Measurements from ENCODE around the gene STAG2. TPM values are rescaled to one million over a fixed set of nuclear protein-coding genes. Genes with fewer than 3 reads are reported as not detected.

The STAG2 gene
- total RNA-seq, 1 donor from 2014 or later, result 70.7 TPM

GRCh38 chrX:123959281-123960063 lies 2.0 kb upstream of the STAG2 start:
- peak overlapping the region; percentile 99 for H3K27ac Mint-ChIP-seq (ENCODE audit: unreplicated experiment)
- peaks cover 3% of the 10 kb centered on the region for H3K9me3 Mint-ChIP-seq
- peaks cover 6% of the 10 kb centered on the region for H3K27me3 Mint-ChIP-seq (ENCODE audit: low read depth)
- H3K4me1 Mint-ChIP-seq, result peaks cover 21% of the 10 kb centered on the region
- TF ChIP-seq CTCF (conservative IDR thresholded peaks at IDR 0.05), result no peak
- peak overlapping the region; percentile 92 for H3K4me3 Mint-ChIP-seq
- DNase-seq (ENCODE audit: low read depth, low spot score), result peak; percentile 5
- H3K36me3 Mint-ChIP-seq (ENCODE audit: low read depth), result no peaks in the 10 kb centered on the region

GRCh38 chrX:123960956-123961267 lies 594 bp upstream of the STAG2 start:
- DNase-seq (ENCODE audit: low read depth, low spot score), result no peak
- peak overlapping the region; percentile 92 for H3K4me3 Mint-ChIP-seq
- H3K9me3 Mint-ChIP-seq, result peaks cover 3% of the 10 kb centered on the region
- TF ChIP-seq CTCF (conservative IDR thresholded peaks at IDR 0.05), result no peak
- H3K27ac Mint-ChIP-seq (ENCODE audit: unreplicated experiment), result peak overlapping the region; percentile 99
- peaks cover 31% of the 10 kb centered on the region for H3K4me1 Mint-ChIP-seq
- peaks cover 6% of the 10 kb centered on the region for H3K27me3 Mint-ChIP-seq (ENCODE audit: low read depth)
- no peaks in the 10 kb centered on the region for H3K36me3 Mint-ChIP-seq (ENCODE audit: low read depth)

GRCh38 chrX:123962006-123962467 lies 531 bp downstream of the STAG2 start:
- Mint-ChIP-seq H3K27ac (ENCODE audit: unreplicated experiment) (peak overlapping the region; percentile 97), H3K9me3 (peaks cover 3% of the 10 kb centered on the region), H3K27me3 (ENCODE audit: low read depth) (peaks cover 6% of the 10 kb centered on the region), H3K4me3 (peak overlapping the region; percentile 92), H3K4me1 (peaks cover 35% of the 10 kb centered on the region), H3K36me3 (ENCODE audit: low read depth) (no peaks in the 10 kb centered on the region)
- no peak for TF ChIP-seq CTCF (conservative IDR thresholded peaks at IDR 0.05)
- DNase-seq (ENCODE audit: low read depth, low spot score), result no peak

- Mint-ChIP-seq H3K27ac (ENCODE audit: unreplicated experiment) (peak overlapping the region; percentile 97), H3K4me3 (peak overlapping the region; percentile 92)
Observed at GRCh38 chrX:123962794-123963373, 1.4 kb downstream of the STAG2 start.

More at GRCh38 chrX:123962794-123963373, 1.4 kb downstream of the STAG2 start:
- DNase-seq (ENCODE audit: low read depth, low spot score), result peak; percentile 56
- H3K4me1 Mint-ChIP-seq, result peaks cover 35% of the 10 kb centered on the region
- peaks cover 6% of the 10 kb centered on the region for H3K27me3 Mint-ChIP-seq (ENCODE audit: low read depth)
- H3K9me3 Mint-ChIP-seq, result peaks cover 3% of the 10 kb centered on the region
- H3K36me3 Mint-ChIP-seq (ENCODE audit: low read depth), result no peaks in the 10 kb centered on the region
- no peak for TF ChIP-seq CTCF (conservative IDR thresholded peaks at IDR 0.05)
